Measurements from ENCODE around the gene PAK1.
"Not testable (repeated sequence)": the region's sequence is repeated elsewhere in the genome, so short reads cannot be mapped to it uniquely, and the experiment has no call there.

PAK1 gene

DNA sequence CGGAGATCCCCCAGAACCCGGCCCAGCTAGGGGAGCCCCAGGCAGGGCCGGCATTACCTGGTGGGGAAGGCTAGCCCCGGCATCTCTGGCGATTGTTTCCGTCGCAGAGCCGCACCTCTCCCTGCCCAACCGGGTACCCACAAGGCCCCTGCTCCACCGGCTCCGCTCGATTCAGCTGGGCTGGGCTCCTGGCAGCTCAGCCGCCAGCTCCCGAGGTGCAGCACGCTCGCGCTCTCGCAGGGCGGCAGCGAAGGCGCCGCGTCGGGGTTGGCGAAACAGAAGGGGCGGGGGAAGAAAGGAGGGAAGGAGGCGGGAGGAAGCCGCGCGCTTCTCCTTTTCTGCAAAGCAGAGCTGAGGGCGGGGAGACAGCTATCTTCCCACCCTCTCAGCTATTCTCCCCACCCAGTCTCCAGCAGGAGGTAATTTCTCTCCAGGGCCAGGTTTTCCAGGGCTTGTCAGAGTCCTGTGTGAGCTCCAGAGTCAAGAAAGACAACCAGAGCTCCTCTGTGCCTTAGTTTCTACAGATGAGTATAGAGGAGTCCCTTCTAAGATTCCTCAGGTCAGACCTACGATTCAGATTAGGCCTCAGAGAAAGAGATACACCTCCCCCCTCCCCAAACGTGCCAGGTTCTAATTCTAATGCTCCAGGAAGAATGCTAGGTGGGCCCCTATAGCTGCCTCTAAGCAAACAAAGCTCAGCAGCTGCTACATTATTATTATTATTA lies 62.0 kb downstream of the PAK1 start:
- in situ Hi-C loops (cut with HindIII; ENCODE audit: low sequenced_read_pairs) = loop anchor here (10.0 kb wide), 1 partner anchor 207 kb away; no protein-coding TSS in a partner anchor

GRCh38 chr11:77411137-77411707 lies 62.7 kb downstream of the PAK1 start:
- in situ Hi-C loops (cut with HindIII; ENCODE audit: low sequenced_read_pairs) = loop anchor here (10.0 kb wide), 1 partner anchor 206 kb away; no protein-coding TSS in a partner anchor

- in situ Hi-C loops (cut with HindIII; ENCODE audit: low sequenced_read_pairs) = loop anchor here (10.0 kb wide), 1 partner anchor 205 kb away; no protein-coding TSS in a partner anchor
Measured at GRCh38 chr11:77410076-77410827, 63.6 kb downstream of the PAK1 start.

DNA sequence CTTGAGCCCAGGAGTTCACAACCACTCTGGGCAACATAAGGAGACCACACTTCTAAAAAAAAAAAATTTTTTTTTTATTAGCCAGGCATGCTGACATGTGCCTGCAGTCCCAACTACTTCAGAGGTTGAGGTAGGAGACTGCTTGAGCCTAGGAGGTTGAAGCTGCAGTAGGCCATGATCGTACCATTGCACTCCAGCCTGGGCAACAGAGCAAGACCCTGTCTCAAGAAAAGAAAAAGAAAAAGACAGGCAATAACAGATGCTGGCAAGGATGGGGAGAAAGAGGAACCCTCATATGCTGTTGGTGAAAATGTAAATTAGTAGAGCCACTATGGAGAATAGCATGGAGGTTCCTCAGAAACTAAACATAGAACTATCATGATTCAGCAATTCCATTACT lies 64.8 kb downstream of the PAK1 start:
- in situ Hi-C loops (cut with HindIII; ENCODE audit: low sequenced_read_pairs) = loop anchor here (5.0 kb wide), 1 partner anchor 107 kb away; the partner anchor contains the start of gene GDPD4

DNA sequence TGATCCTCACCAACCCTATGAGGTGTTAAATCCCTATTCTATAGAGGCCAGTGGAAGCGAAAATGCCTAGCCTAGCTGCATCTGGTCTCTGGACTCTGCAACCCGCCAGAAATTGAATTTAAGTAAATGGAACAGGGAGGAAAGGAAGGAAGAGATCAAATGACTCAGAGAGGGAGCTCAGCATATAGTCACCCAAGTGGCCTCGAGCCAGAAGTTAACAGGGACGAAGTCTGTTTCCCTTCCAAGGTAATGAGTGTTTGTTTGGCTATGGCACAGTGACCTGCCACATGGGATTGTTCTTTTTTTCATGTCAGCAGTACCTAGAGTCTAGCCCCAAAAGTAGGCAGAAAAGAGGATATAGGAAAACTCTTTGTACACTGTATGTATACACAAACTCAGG lies 66.3 kb downstream of the PAK1 start:
- in situ Hi-C loops (cut with HindIII; ENCODE audit: low sequenced_read_pairs) = loop anchor here (5.0 kb wide), 1 partner anchor 105 kb away; the partner anchor contains the start of gene GDPD4

DNA sequence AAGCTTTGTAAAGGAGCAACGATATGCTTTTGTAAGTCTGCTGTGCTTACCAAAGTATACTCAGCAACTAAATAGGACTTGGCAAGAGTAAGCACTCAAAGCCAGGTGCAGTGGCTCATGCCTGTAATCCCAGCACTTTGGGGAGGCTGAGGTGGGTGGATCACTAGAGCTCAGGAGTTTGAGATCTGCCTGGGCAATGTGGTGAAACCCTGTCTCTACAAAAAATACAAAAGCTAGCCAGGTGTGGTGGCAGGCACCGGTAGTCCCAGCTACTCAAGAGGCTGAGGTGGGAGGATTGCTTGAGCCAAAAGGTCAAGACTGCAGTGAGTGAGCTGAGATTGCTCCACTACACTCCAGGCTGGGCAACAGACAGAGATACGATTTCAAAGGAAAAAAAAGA lies 67.5 kb downstream of the PAK1 start:
- in situ Hi-C loops (cut with HindIII; ENCODE audit: low sequenced_read_pairs) = loop anchor here (5.0 kb wide), 1 partner anchor 104 kb away; the partner anchor contains the start of gene GDPD4

DNA sequence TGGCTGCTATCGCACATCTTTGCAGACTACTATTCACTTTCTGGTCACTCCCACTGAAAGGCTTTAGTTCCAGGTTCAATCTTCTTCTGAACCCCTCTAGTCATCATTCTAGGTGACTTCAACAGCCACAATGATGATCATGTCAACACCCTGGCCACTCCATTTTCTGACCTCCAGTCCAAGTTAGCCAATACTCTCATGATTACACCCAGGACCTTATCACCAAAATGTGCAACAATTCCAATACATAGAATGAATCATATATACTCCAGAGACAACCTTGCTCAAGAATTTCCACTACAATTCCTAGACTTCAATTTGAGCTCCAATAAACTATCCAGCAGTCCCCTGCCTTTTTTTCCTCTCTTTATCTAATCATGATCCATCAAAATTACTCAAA lies 70.7 kb downstream of the PAK1 start:
- in situ Hi-C loops (cut with HindIII; ENCODE audit: low sequenced_read_pairs) = no loop called here

DNA sequence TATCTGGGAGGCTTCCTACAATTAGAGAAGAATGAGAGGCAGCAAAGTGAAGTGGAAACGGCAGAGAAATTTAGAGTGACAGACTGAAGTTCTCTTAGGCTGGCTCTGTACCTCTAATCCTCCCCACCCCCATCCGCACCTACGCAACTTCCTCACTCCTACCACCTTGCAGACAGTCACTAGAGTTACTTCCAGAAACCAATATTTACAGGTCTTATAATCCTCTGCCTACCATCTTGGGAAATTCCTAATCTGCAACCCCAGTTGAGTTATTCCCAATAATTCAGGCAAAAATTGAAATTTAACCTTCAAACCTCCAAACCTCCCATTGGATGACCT lies 71.7 kb downstream of the PAK1 start:
- in situ Hi-C loops (cut with HindIII; ENCODE audit: low sequenced_read_pairs) = no loop called here

DNA sequence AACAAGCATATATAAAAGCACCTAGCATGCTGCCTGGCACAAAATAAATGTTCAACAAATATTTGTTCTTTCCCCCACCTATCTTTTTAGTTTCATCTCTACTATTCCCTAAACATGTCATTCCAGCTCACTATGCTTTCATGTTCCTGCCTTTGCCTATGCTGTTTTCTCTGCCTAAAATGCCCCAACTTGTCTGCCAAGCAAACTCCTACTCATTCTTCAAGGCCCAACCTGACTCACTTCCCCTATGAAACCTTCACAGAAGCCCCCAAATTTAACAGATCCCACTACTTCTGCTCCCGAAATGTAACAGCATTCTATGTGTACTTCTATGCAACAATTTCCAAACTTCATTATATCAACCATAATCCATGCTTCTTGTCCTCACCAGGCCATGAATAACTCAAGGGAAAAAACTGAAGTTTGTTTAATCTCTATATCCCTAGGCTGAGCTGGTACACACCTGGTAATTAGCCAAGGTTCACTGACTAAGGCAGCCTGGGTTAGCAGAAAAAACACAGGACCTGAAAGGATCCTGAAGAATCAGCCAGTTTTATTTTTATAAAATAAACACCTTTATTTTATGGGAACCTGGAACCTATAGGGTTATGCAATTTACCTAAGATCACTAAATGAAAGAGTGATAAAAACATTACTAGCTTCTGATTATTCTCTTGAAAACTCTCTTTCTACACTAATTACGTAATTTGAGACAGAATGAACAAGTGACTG lies 72.2 kb downstream of the PAK1 start:
- in situ Hi-C loops (cut with HindIII; ENCODE audit: low sequenced_read_pairs) = no loop called here

- in situ Hi-C loops (cut with HindIII; ENCODE audit: low sequenced_read_pairs) = no loop called here
Measured at GRCh38 chr11:77400775-77401449, 73.0 kb downstream of the PAK1 start.

GRCh38 chr11:77400271-77400670 lies 73.6 kb downstream of the PAK1 start:
- in situ Hi-C loops (cut with HindIII; ENCODE audit: low sequenced_read_pairs) = no loop called here

GRCh38 chr11:77397631-77398030 lies 76.3 kb downstream of the PAK1 start:
- in situ Hi-C loops (cut with HindIII; ENCODE audit: low sequenced_read_pairs) = no loop called here

- in situ Hi-C loops (cut with HindIII; ENCODE audit: low sequenced_read_pairs) = no loop called here
Measured at GRCh38 chr11:77396911-77397310, 77.0 kb downstream of the PAK1 start.

- in situ Hi-C loops (cut with HindIII; ENCODE audit: low sequenced_read_pairs) = no loop called here
Measured at GRCh38 chr11:77396305-77396704, 77.6 kb downstream of the PAK1 start.

GRCh38 chr11:77395460-77396173 lies 78.3 kb downstream of the PAK1 start:
- in situ Hi-C loops (cut with HindIII; ENCODE audit: low sequenced_read_pairs) = no loop called here

DNA sequence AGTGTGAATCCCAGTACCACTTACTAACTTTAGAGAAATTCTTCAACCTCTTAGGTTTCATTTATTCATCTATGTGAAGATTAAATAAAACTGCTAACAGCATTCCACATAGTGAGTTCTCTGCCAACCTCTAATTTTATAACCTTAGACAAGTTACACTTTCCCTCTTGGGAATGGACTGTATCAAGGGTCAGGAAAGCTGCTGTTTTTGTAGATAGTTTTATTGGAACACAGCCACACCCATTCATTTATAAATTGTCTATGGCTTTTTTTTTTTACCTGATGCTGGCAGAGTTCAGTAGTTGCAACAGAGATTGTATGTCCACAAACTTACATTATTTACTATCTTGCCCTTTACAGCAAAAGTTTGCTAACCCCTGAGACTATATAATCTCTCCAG lies 81.1 kb downstream of the PAK1 start:
- in situ Hi-C loops (cut with HindIII; ENCODE audit: low sequenced_read_pairs) = no loop called here

- in situ Hi-C loops (cut with HindIII; ENCODE audit: low sequenced_read_pairs) = no loop called here
Measured at GRCh38 chr11:77387701-77388100, 86.2 kb downstream of the PAK1 start.

GRCh38 chr11:77386178-77386577 lies 87.7 kb downstream of the PAK1 start:
- in situ Hi-C loops (cut with HindIII; ENCODE audit: low sequenced_read_pairs) = no loop called here

- in situ Hi-C loops (cut with HindIII; ENCODE audit: low sequenced_read_pairs) = not testable (repeated sequence)
Measured at GRCh38 chr11:77385255-77385771, 88.6 kb downstream of the PAK1 start.

- in situ Hi-C loops (cut with HindIII; ENCODE audit: low sequenced_read_pairs) = no loop called here
Measured at GRCh38 chr11:77384571-77384970, 89.3 kb downstream of the PAK1 start.

All from endothelial cell of hepatic sinusoid (primary cell).